Osteocyte (in vitro differentiated cells): ENCODE measurements around the gene ATIC. TPM values are rescaled to one million over a fixed set of nuclear protein-coding genes. Genes with fewer than 3 reads are reported as not detected.

ENCODE experiments used
- DNase-seq: peaks from one replicate; pipeline ENCODE4 v3.0.0; 2021; ENCODE audit warnings: mixed read lengths; ENCODE audit not compliant: unreplicated experiment; ENCODE audit errors: extremely low spot score
- H3K27ac Mint-ChIP-seq: one replicate; pipeline ENCODE4 v1.8.0; 2021; ENCODE audit warnings: mild to moderate bottlenecking, mixed read lengths; ENCODE audit not compliant: unreplicated experiment
- H3K27me3 Mint-ChIP-seq: one replicate; pipeline ENCODE4 v1.8.0; 2021; ENCODE audit warnings: mixed read lengths; ENCODE audit not compliant: unreplicated experiment
- H3K36me3 Mint-ChIP-seq: one replicate; pipeline ENCODE4 v1.8.0; 2021; ENCODE audit warnings: mixed read lengths; ENCODE audit not compliant: unreplicated experiment
- H3K4me1 Mint-ChIP-seq: one replicate; pipeline ENCODE4 v1.8.0; 2021; ENCODE audit warnings: mixed read lengths; ENCODE audit not compliant: unreplicated experiment
- H3K4me3 Mint-ChIP-seq: one replicate; pipeline ENCODE4 v1.8.0; 2021; ENCODE audit warnings: mild to moderate bottlenecking, moderate library complexity, mixed read lengths; ENCODE audit not compliant: unreplicated experiment
- H3K9me3 Mint-ChIP-seq: one replicate; pipeline ENCODE4 v1.8.0; 2021; ENCODE audit warnings: mixed read lengths; ENCODE audit not compliant: unreplicated experiment
- total RNA-seq: library from RNA; stranded (reverse); gene quantifications from 2 replicates; pipeline ENCODE4 v1.2.1, GENCODE V29; 2021
- TF ChIP-seq, protein P1 (sequence below): fragments of 200-600 bp; sonication (generic); IDR thresholded peaks from 2 replicates; pipeline ENCODE4 v1.5.0; 2021; ENCODE audit warnings: antibody characterized with exemption, mild to moderate bottlenecking, moderate library complexity

The ATIC gene
- total RNA-seq, 1 donor from 2014 or later = 89.7 TPM

DNA sequence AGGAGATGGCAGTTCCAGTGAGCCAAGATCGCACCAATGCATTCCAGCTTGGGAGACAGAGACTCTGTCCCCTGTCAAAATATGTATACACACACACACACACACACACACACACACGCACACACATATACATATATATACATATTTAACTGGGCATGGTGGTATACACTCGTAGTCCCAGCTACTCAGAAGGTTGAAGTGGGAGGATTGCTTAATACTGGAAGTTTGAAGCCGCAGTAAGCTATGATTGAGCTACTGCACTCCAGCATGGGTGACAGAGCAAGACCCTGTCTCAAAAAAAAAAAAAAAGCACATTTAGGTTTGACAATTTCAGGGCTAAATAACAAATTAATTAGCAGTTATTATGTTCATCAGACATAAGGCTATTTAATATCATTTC, 36.0 kb upstream of the ATIC start:
- no peak for DNase-seq
- Mint-ChIP-seq H3K27ac (no peak overlapping the region), H3K27me3 (no peaks in the 10 kb centered on the region), H3K4me3 (no peak overlapping the region), H3K36me3 (no peaks in the 10 kb centered on the region), H3K9me3 (no peaks in the 10 kb centered on the region), H3K4me1 (peaks cover 20% of the 10 kb centered on the region)
- TF ChIP-seq, protein P1, sequence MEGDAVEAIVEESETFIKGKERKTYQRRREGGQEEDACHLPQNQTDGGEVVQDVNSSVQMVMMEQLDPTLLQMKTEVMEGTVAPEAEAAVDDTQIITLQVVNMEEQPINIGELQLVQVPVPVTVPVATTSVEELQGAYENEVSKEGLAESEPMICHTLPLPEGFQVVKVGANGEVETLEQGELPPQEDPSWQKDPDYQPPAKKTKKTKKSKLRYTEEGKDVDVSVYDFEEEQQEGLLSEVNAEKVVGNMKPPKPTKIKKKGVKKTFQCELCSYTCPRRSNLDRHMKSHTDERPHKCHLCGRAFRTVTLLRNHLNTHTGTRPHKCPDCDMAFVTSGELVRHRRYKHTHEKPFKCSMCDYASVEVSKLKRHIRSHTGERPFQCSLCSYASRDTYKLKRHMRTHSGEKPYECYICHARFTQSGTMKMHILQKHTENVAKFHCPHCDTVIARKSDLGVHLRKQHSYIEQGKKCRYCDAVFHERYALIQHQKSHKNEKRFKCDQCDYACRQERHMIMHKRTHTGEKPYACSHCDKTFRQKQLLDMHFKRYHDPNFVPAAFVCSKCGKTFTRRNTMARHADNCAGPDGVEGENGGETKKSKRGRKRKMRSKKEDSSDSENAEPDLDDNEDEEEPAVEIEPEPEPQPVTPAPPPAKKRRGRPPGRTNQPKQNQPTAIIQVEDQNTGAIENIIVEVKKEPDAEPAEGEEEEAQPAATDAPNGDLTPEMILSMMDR = no peak

DNA sequence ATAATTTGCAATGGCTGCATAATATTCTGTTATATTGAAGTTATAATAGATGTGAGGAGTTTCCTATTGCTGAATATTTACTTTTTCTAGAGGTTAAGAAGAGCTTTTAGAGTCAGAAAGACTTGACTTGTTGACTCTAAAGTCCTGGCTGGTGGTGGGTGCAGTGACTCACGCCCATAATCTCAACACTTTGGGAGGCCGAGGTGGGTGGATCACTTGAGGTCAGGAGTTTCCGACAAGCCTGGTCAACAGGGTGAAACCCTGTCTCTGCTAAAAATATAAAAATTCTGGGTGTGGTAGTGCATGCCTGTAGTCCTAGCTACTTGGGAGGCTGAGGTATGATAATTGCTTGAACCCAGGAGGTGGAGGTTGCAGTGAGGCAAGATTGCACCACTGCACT, 33.9 kb upstream of the ATIC start:
- Mint-ChIP-seq H3K27ac (peak overlapping the region; percentile 7), H3K9me3 (no peaks in the 10 kb centered on the region), H3K4me3 (no peak overlapping the region), H3K36me3 (no peaks in the 10 kb centered on the region), H3K4me1 (peaks cover 20% of the 10 kb centered on the region), H3K27me3 (no peaks in the 10 kb centered on the region)
- DNase-seq = no peak
- TF ChIP-seq, protein P1 = no peak

DNA sequence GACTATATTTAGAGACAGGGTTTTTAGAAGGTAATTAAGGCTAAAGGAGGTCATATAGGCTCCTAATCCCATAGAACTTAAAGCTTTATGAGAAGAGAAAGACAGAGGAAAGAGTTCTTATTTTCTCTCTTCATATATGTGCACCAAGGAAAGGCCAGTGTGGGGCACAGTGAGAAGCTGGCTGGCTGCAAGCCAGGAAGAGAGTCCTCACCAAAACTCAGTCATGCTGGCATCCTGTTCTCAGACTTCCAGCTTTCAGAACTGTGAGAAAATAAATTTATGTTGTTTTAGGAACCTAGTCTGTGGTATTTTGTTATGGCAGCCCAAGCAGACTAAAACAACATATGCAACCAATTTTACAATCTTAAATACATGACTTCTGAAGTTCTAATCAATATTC, 31.5 kb upstream of the ATIC start:
- peak overlapping the region; percentile 48 for H3K27ac Mint-ChIP-seq
- DNase-seq = no peak
- H3K27me3 Mint-ChIP-seq = no peaks in the 10 kb centered on the region
- H3K4me1 Mint-ChIP-seq = peaks cover 20% of the 10 kb centered on the region
- H3K4me3 Mint-ChIP-seq = no peak overlapping the region
- TF ChIP-seq, protein P1 = no peak
- no peaks in the 10 kb centered on the region for H3K9me3 Mint-ChIP-seq
- no peaks in the 10 kb centered on the region for H3K36me3 Mint-ChIP-seq

DNA sequence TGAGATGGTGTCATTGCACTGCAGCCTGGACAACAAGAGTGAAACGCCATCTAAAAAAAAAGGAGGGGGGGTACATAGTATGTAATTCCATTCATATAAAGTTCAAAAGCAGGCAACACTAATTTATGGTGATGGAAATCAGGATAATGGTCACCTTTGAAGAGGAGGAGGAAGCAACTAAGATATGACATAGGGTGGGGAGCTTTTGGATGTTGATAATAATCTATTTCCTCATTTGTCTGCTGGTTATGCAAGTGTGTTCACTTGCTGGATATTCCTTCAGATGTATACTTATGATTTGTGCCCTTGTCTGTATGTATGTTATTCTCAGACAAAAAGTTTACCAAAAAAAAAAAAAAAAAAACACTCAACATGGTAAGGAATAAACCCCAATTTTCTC, 28.6 kb upstream of the ATIC start:
- no peak for DNase-seq
- no peaks in the 10 kb centered on the region for H3K9me3 Mint-ChIP-seq
- H3K27ac Mint-ChIP-seq = no peak overlapping the region
- H3K4me1 Mint-ChIP-seq = peaks cover 32% of the 10 kb centered on the region
- TF ChIP-seq, protein P1 = no peak
- no peak overlapping the region for H3K4me3 Mint-ChIP-seq
- no peaks in the 10 kb centered on the region for H3K36me3 Mint-ChIP-seq
- H3K27me3 Mint-ChIP-seq = no peaks in the 10 kb centered on the region

DNA sequence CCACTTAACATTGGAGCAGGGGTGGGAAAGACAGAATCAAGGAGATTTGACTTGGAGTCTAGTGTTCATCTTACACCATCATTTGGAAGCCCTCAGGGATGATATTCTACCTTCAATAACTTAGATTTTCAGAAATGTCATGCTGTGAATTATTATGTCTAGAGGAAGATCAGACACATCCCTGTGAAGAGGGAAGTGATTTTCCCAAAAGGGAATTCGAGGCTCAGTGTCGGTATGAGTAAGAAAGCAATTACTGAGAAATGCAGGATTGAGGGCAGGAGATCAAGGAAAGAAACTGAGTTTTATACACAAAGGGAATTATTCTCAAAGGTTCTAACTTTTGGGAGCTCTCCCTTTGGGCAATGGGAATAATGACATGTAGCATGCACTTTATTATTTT, 25.6 kb upstream of the ATIC start:
- TF ChIP-seq, protein P1 = no peak
- Mint-ChIP-seq H3K27ac (peak overlapping the region; percentile 67), H3K9me3 (no peaks in the 10 kb centered on the region), H3K36me3 (no peaks in the 10 kb centered on the region), H3K4me1 (peaks cover 28% of the 10 kb centered on the region), H3K4me3 (no peak overlapping the region), H3K27me3 (no peaks in the 10 kb centered on the region)
- no peak for DNase-seq
